H1 (cell line): ENCODE results near the gene PIAS4. TPM values are rescaled to one million over a fixed set of nuclear protein-coding genes. Genes with fewer than 3 reads are reported as not detected.

Experiments used
- CTCF ChIA-PET: fragments of 300-600 bp; sonication (Branson Sonifier 250); formaldehyde crosslinking; loops from one replicate; lab custom pipeline; 2021; ENCODE audit not compliant: partially characterized antibody; lab: Charles Lee
- POLR2A ChIA-PET: fragments of 300-600 bp; sonication (Branson Sonifier 250); formaldehyde crosslinking; loops from one replicate; lab custom pipeline; 2021; ENCODE audit warnings: inconsistent platforms; ENCODE audit not compliant: partially characterized antibody; lab: Charles Lee
- DNase-seq, 2 experiments: peaks; one replicate each; pipeline versions ENCODE4 v3.0.0 to v3.0.0-alpha.2; 2010 to 2022; ENCODE audit warnings: low spot score in 2 of 2, low read depth in 1 of 2, mixed read lengths in 1 of 2
- FAIRE-seq: peaks from 2 replicates; lab custom pipeline; 2011; peaks lifted over from hg19 to GRCh38; lab: Jason Lieb, UNC
- H2AFZ ChIP-seq: 2 replicates; pipeline ENCODE4 v1.8.1; 2012; ENCODE audit warnings: low read length, inconsistent platforms
- H2AK5ac ChIP-seq: 2 replicates; pipeline ENCODE4 v1.6.1; 2013; ENCODE audit warnings: low read depth, low read length
- H2BK120ac ChIP-seq: replicated peaks from 2 replicates; pipeline ENCODE3; 2013; ENCODE audit warnings: low read depth, low read length, inconsistent platforms
- H2BK12ac ChIP-seq: 2 replicates; pipeline ENCODE4 v1.6.1; 2013; ENCODE audit warnings: low read depth, low read length
- H2BK15ac ChIP-seq: 2 replicates; pipeline ENCODE4 v1.6.1; 2013; ENCODE audit warnings: low read length
- H2BK20ac ChIP-seq: 2 replicates; pipeline ENCODE4 v1.6.1; 2013; ENCODE audit warnings: low read length
- H2BK5ac ChIP-seq: 2 replicates; pipeline ENCODE4 v1.6.1; 2013; ENCODE audit warnings: low read depth, low read length
- H3K14ac ChIP-seq: 2 replicates; pipeline ENCODE4 v1.6.1; 2013; ENCODE audit warnings: inconsistent platforms; ENCODE audit not compliant: insufficient read length
- H3K18ac ChIP-seq: 2 replicates; pipeline ENCODE4 v1.6.1; 2013; ENCODE audit warnings: low read length; ENCODE audit errors: extremely low read depth
- H3K23ac ChIP-seq: 2 replicates; pipeline ENCODE4 v1.6.1; 2013; ENCODE audit warnings: inconsistent platforms; ENCODE audit not compliant: insufficient read length
- H3K23me2 ChIP-seq: 2 replicates; pipeline ENCODE4 v1.6.1; 2013; ENCODE audit warnings: low read depth, low read length
- H3K27ac ChIP-seq: 2 replicates; pipeline ENCODE4 v1.6.1; 2011; ENCODE audit warnings: low read depth, low read length, inconsistent platforms
- H3K27me3 ChIP-seq, 4 experiments: replicated peaks in 1 of 4; 1 replicate in 1 of 4; 2 replicates in 3 of 4; pipeline versions ENCODE4 v1.6.1 to v1.8.1; 2011 to 2013; ENCODE audit warnings: low read length in 3 of 4, mild to moderate bottlenecking in 3 of 4, inconsistent platforms in 2 of 4, mixed read lengths in 2 of 4, moderate library complexity in 1 of 4; ENCODE audit not compliant: control insufficient read depth in 3 of 4, insufficient read depth in 3 of 4; ENCODE audit errors: extremely low read depth in 1 of 4
- H3K36me3 ChIP-seq, 4 experiments: 2 replicates each; pipeline versions ENCODE4 v1.6.1 to v1.8.1; 2011 to 2013; ENCODE audit warnings: mild to moderate bottlenecking in 4 of 4, low read length in 3 of 4, moderate library complexity in 2 of 4, control low read depth in 1 of 4, inconsistent platforms in 1 of 4; ENCODE audit not compliant: insufficient read depth in 4 of 4, control insufficient read depth in 2 of 4
- H3K4ac ChIP-seq: replicated peaks from 2 replicates; pipeline ENCODE3; 2013; ENCODE audit warnings: low read length, low read depth, mixed read lengths, inconsistent platforms; ENCODE audit not compliant: insufficient read length
- H3K4me1 ChIP-seq, 4 experiments: replicated peaks in 1 of 4; 1 replicate in 1 of 4; 2 replicates in 3 of 4; pipeline versions ENCODE4 v1.6.1 to v1.8.1; 2011 to 2013; ENCODE audit warnings: low read length in 3 of 4, inconsistent platforms in 2 of 4, mixed read lengths in 1 of 4; ENCODE audit not compliant: insufficient read depth in 4 of 4, control insufficient read depth in 3 of 4
- H3K4me2 ChIP-seq, 2 experiments: 2 replicates each; pipeline versions ENCODE4 v1.6.1 to v1.8.1; 2011 to 2013; ENCODE audit warnings: low read depth in 2 of 2, low read length in 2 of 2, control low read depth in 1 of 2, inconsistent platforms in 1 of 2, mild to moderate bottlenecking in 1 of 2; ENCODE audit not compliant: insufficient read depth in 1 of 2
- H3K4me3 ChIP-seq, 4 experiments: fragments of 200-600, 300-600 bp in 1 of 4; sonication (generic), shearing (Covaris generic), sonication (Bioruptor Twin) in 1 of 4; 2 replicates each; pipeline versions ENCODE4 v1.5.1 to v1.8.1; 2011 to 2016; ENCODE audit warnings: low read length in 4 of 4, low read depth in 3 of 4, control low read depth in 2 of 4, inconsistent platforms in 2 of 4, mild to moderate bottlenecking in 2 of 4, mixed read lengths in 1 of 4, moderate library complexity in 1 of 4; ENCODE audit not compliant: insufficient read depth in 2 of 4; ENCODE audit errors: extremely low read depth in 1 of 4
- H3K56ac ChIP-seq: replicated peaks from 2 replicates; pipeline ENCODE3; 2013; ENCODE audit warnings: low read depth, mild to moderate bottlenecking, mixed read lengths, low read length, inconsistent platforms; ENCODE audit not compliant: insufficient read length
- H3K79me1 ChIP-seq: 2 replicates; pipeline ENCODE4 v1.6.1; 2013; ENCODE audit warnings: low read depth, low read length, control low read depth
- H3K79me2 ChIP-seq, 2 experiments: 2 replicates each; pipeline versions ENCODE4 v1.6.1 to v1.8.1; 2012 to 2013; ENCODE audit warnings: low read length in 2 of 2, mild to moderate bottlenecking in 2 of 2, inconsistent platforms in 1 of 2; ENCODE audit not compliant: insufficient read depth in 2 of 2, control insufficient read depth in 1 of 2
- H3K9ac ChIP-seq, 4 experiments: replicated peaks in 1 of 4; 1 replicate in 1 of 4; 2 replicates in 3 of 4; pipeline versions ENCODE4 v1.6.1 to v1.8.1; 2011 to 2013; ENCODE audit warnings: low read depth in 3 of 4, low read length in 3 of 4, control low read depth in 2 of 4, mild to moderate bottlenecking in 2 of 4, moderate library complexity in 2 of 4, inconsistent platforms in 1 of 4; ENCODE audit errors: extremely low read depth in 1 of 4
- H3K9me3 ChIP-seq, 2 experiments: 2 replicates each; pipeline versions ENCODE4 v1.6.1 to v1.8.1; 2012 to 2013; ENCODE audit warnings: mild to moderate bottlenecking in 2 of 2, moderate library complexity in 2 of 2, control low read depth in 1 of 2, inconsistent platforms in 1 of 2, low read depth in 1 of 2, low read length in 1 of 2, mixed read lengths in 1 of 2; ENCODE audit not compliant: insufficient read depth in 2 of 2
- H4K20me1 ChIP-seq, 2 experiments: replicated peaks in 1 of 2; 2 replicates each; pipeline versions ENCODE3 to v1.8.1; 2011 to 2013; ENCODE audit warnings: inconsistent platforms in 2 of 2, low read length in 2 of 2, mild to moderate bottlenecking in 1 of 2; ENCODE audit not compliant: insufficient read depth in 2 of 2, control insufficient read depth in 1 of 2
- H4K5ac ChIP-seq: 2 replicates; pipeline ENCODE4 v1.6.1; 2013; ENCODE audit warnings: low read length, low read depth, mixed read lengths, inconsistent platforms; ENCODE audit not compliant: insufficient read length
- H4K8ac ChIP-seq: 2 replicates; pipeline ENCODE4 v1.8.0; 2013; ENCODE audit warnings: mild to moderate bottlenecking, moderate library complexity, low read length, inconsistent platforms; ENCODE audit not compliant: insufficient read depth; ENCODE audit errors: extremely low read depth
- H4K91ac ChIP-seq: replicated peaks from 2 replicates; pipeline ENCODE3; 2013; ENCODE audit warnings: low read length, mixed read lengths, inconsistent platforms; ENCODE audit not compliant: insufficient read length
- CHD1 ChIP-seq: IDR thresholded peaks from 2 replicates; pipeline ENCODE4 v1.6.1; 2012; ENCODE audit warnings: low read depth, low read length, improper control_type of control experiment
- TAF1 ChIP-seq: IDR thresholded peaks from 2 replicates; pipeline ENCODE4 v1.6.1; 2011; ENCODE audit warnings: mild to moderate bottlenecking, low read depth, low read length
- WGBS, 2 experiments: shearing (Covaris generic) in 1 of 2; methylation state at CpG; one replicate each; pipeline versions ENCODE4 v1.1.6 to v1.1.7; 2013 to 2015; ENCODE audit warnings: low lambda C conversion rate in 2 of 2, mixed read lengths in 2 of 2, inconsistent platforms in 1 of 2, low coverage in 1 of 2, missing lambda C conversion rate in 1 of 2; ENCODE audit not compliant: insufficient replicate concordance in 2 of 2, insufficient coverage in 1 of 2, insufficient read length in 1 of 2; ENCODE audit errors: extremely low coverage in 1 of 2, missing lambda C conversion rate in 1 of 2; 5-methylcytosine and 5-hydroxymethylcytosine counted together
- polyA plus RNA-seq, 7 experiments: library from polyadenylated mRNA; depleted of rRNA in 3 of 7; stranded (reverse) in 5 of 7; unstranded in 2 of 7; fragments of >200 nt in 5 of 7; fragments of 200-250 nt in 2 of 7; gene quantifications; 1 replicate in 5 of 7; 2 replicates in 1 of 7; 4 replicates in 1 of 7; pipeline versions ENCODE4 v1.2.1 to v1.2.3, GENCODE V29; 2011 to 2013; ENCODE audit warnings: missing spikeins in 2 of 7, mixed read lengths in 2 of 7
- total RNA-seq: library from RNA; stranded (reverse); fragmentation: NEBNext Ultra II Directional; extraction: Animal tissue kit (Norgen Biotek cat#: 25700); gene quantifications from 2 replicates; pipeline ENCODE4 v1.2.1, GENCODE V29; 2021

The PIAS4 gene
- total and polyA plus RNA-seq, 2 of the 8 experiments (the other 6 are each of a cell fraction or from before 2014, with no cell fraction given) = 30.2 to 51.4 TPM

GRCh38 chr19:4046946-4047683, 39.6 kb downstream of the PIAS4 start:
- Histone ChIP-seq H3K36me3 (peaks cover 0 to 8% (median 4%) of the 10 kb centered on the region in 4 experiments; a peak in 4 of 8 replicates), H3K4ac (no peak overlapping the region), H3K4me1 (peaks cover 0 to 11% (median 2%) of the 10 kb centered on the region in 4 experiments; a peak in 6 of 7 replicates), H3K27ac (no peak overlapping the region), H3K23ac (no peak overlapping the region), H3K79me1 (peaks cover 27% of the 10 kb centered on the region), H3K4me3 (no peak overlapping the region), H3K23me2 (no peaks in the 10 kb centered on the region), H2BK120ac (no peak overlapping the region), H2AFZ (no peak overlapping the region), H3K79me2 (peaks cover 0 to 19% of the 10 kb centered on the region in 2 experiments; a peak in 2 of 4 replicates), H4K20me1 (peaks cover 15 to 23% of the 10 kb centered on the region in 2 experiments), H3K4me2 (no peak overlapping the region), H4K91ac (no peak overlapping the region), H2AK5ac (no peak overlapping the region), H4K5ac (no peak overlapping the region), H2BK12ac (no peak overlapping the region), H2BK20ac (no peak overlapping the region), H2BK5ac (no peak overlapping the region), H3K27me3 (no peaks in the 10 kb centered on the region), H3K56ac (no peak overlapping the region), H4K8ac (no peak overlapping the region), H3K9me3 (no peaks in the 10 kb centered on the region), H2BK15ac (no peak overlapping the region), H3K18ac (no peak overlapping the region), H3K9ac (no peak overlapping the region), H3K14ac (no peak overlapping the region)
- 96% methylated on average over 13 of the region's 33 CpGs; no CpG with 5 or more reads in 1 of the 2 experiments for WGBS, 2 experiments
- CTCF ChIA-PET = no interaction called here
- POLR2A ChIA-PET = interaction anchor here (0.9 to 1.1 kb wide), 2 partner anchors 10 to 13 kb away, joined by 3 to 4 read pairs; no protein-coding TSS in a partner anchor
- no peak for FAIRE-seq
- TF ChIP-seq TAF1 = no peak
- TF ChIP-seq CHD1 = no peak
- no peak for DNase-seq
